ENCODE data around the gene IFNGR1.

The IFNGR1 gene

GRCh38 chr6:137149035-137149393 is 70.2 kb downstream of the IFNGR1 start:
- no peaks in the 10 kb centered on the region for H3K36me3 Mint-ChIP-seq (ENCODE audit: low read depth)
- no peak overlapping the region for H3K4me3 Mint-ChIP-seq
- H3K27ac Mint-ChIP-seq, result no peak overlapping the region
- H3K4me1 Mint-ChIP-seq, result no peaks in the 10 kb centered on the region
- peaks cover 10% of the 10 kb centered on the region for H3K9me3 Mint-ChIP-seq
- H3K27me3 Mint-ChIP-seq, result peaks cover 5% of the 10 kb centered on the region
- ATAC-seq, result no peak
- no peak for DNase-seq

GRCh38 chr6:137148306-137149034 is 70.7 kb downstream of the IFNGR1 start:
- peaks cover 10% of the 10 kb centered on the region for H3K9me3 Mint-ChIP-seq
- H3K4me1 Mint-ChIP-seq, result no peaks in the 10 kb centered on the region
- no peak overlapping the region for H3K27ac Mint-ChIP-seq
- no peak overlapping the region for H3K4me3 Mint-ChIP-seq
- H3K36me3 Mint-ChIP-seq (ENCODE audit: low read depth), result no peaks in the 10 kb centered on the region
- H3K27me3 Mint-ChIP-seq, result peaks cover 5% of the 10 kb centered on the region
- ATAC-seq (no peak), DNase-seq (no peak)
